ENCODE measurements around the gene TTC33. TPM values are rescaled to one million over a fixed set of nuclear protein-coding genes. Genes with fewer than 3 reads are reported as not detected.
A peak's percentile ranks its signal among the peaks of the same experiment; 100 is the strongest.

TTC33 gene
- total RNA-seq, 1 experiment from 2014 or later = 12.6 TPM

DNA sequence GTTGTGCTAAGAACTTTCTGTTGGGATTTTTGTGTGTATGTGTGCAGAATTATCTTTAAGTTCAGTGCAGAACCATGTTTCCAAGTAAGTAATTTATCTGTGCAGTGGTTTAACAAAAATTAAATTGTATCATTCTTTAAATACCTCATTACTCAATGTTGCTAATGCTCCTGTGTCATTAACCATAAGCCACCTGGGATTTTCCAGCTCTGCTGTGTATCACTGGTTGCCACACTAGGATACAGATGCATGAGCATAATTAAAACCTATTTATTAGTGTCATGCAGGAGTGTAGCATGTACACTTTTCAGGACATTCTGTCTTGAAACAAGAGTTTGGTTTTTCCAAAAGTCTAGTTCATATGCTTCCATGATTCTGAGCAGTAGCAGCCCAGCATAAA lies 196.5 kb downstream of the TTC33 start:
- in situ Hi-C loops (cut with HindIII; ENCODE audit: low pct_unique_long_range_greater_than_20kb, low sequenced_read_pairs) = no loop called here
- ChIA-PET POLR2A (no interaction called here), CTCF (no interaction called here)
- no peaks in the 10 kb centered on the region for H3K27me3 ChIP-seq (ENCODE audit: control insufficient read depth, insufficient read depth, low read length)
- peaks cover 10% of the 10 kb centered on the region; the same call in 1 of the 2 replicates for H3K4me1 ChIP-seq (ENCODE audit: control insufficient read depth, insufficient read depth, low read length)
- no peaks in the 10 kb centered on the region for H3K9me3 ChIP-seq (ENCODE audit: control insufficient read depth, insufficient read depth, low read depth, low read length)
- no peak overlapping the region for H3K4me3 ChIP-seq (ENCODE audit: low read depth in 2 of 2, low read length in 2 of 2)
- DNase-seq (ENCODE audit: low read depth, low spot score) (no peak), ATAC-seq (no peak)
- no peak for TF ChIP-seq POLR2AphosphoS5 (IDR thresholded peaks at IDR 0.05; ENCODE audit: low read depth, low read length)
- TF ChIP-seq TCF7L2 (IDR thresholded peaks at IDR 0.05; ENCODE audit: low read depth, low read length) = no peak
- no peak for TF ChIP-seq SIN3A (IDR thresholded peaks at IDR 0.05; ENCODE audit: borderline replicate concordance, insufficient read depth, low read depth, low read length)
- TF ChIP-seq, protein P1, sequence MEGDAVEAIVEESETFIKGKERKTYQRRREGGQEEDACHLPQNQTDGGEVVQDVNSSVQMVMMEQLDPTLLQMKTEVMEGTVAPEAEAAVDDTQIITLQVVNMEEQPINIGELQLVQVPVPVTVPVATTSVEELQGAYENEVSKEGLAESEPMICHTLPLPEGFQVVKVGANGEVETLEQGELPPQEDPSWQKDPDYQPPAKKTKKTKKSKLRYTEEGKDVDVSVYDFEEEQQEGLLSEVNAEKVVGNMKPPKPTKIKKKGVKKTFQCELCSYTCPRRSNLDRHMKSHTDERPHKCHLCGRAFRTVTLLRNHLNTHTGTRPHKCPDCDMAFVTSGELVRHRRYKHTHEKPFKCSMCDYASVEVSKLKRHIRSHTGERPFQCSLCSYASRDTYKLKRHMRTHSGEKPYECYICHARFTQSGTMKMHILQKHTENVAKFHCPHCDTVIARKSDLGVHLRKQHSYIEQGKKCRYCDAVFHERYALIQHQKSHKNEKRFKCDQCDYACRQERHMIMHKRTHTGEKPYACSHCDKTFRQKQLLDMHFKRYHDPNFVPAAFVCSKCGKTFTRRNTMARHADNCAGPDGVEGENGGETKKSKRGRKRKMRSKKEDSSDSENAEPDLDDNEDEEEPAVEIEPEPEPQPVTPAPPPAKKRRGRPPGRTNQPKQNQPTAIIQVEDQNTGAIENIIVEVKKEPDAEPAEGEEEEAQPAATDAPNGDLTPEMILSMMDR (IDR thresholded peaks at IDR 0.05) = no peak
- TF ChIP-seq, protein P2, sequence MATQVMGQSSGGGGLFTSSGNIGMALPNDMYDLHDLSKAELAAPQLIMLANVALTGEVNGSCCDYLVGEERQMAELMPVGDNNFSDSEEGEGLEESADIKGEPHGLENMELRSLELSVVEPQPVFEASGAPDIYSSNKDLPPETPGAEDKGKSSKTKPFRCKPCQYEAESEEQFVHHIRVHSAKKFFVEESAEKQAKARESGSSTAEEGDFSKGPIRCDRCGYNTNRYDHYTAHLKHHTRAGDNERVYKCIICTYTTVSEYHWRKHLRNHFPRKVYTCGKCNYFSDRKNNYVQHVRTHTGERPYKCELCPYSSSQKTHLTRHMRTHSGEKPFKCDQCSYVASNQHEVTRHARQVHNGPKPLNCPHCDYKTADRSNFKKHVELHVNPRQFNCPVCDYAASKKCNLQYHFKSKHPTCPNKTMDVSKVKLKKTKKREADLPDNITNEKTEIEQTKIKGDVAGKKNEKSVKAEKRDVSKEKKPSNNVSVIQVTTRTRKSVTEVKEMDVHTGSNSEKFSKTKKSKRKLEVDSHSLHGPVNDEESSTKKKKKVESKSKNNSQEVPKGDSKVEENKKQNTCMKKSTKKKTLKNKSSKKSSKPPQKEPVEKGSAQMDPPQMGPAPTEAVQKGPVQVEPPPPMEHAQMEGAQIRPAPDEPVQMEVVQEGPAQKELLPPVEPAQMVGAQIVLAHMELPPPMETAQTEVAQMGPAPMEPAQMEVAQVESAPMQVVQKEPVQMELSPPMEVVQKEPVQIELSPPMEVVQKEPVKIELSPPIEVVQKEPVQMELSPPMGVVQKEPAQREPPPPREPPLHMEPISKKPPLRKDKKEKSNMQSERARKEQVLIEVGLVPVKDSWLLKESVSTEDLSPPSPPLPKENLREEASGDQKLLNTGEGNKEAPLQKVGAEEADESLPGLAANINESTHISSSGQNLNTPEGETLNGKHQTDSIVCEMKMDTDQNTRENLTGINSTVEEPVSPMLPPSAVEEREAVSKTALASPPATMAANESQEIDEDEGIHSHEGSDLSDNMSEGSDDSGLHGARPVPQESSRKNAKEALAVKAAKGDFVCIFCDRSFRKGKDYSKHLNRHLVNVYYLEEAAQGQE (IDR thresholded peaks at IDR 0.05; ENCODE audit: insufficient read depth in 1 of 2, low read depth in 2 of 2, low read length in 1 of 2) = no peak
- intact Hi-C loops (cut with micrococcal nuclease; ENCODE audit: unreplicated experiment) = no loop called here
- H3K36me3 ChIP-seq (ENCODE audit: control insufficient read depth, insufficient read depth, low read length) = no peaks in the 10 kb centered on the region
- no peak overlapping the region; the same call in 1 of the 2 replicates for H3K27ac ChIP-seq (ENCODE audit: low read length)
- no TSS peak for BruUV-seq (replicated peaks)

DNA sequence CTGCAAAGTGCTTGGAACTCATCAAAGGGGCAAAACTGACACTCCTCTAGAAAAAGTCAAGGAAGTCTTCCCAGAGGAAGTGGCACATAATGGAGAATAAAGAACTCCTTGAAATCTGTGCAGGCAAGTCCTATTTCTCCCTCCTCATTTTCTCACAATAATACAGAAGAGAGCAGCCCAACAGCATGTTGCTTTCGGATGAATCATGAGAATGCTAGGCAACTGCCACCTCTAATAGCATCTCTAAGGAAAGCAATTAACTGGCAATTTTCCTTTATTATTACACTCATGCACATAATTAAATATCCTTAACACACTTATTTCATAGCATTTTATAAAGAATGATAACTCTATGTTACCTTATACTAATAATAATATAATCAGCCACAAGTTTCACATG lies 198.3 kb downstream of the TTC33 start:
- ATAC-seq (no peak), DNase-seq (ENCODE audit: low read depth, low spot score) (no peak)
- intact Hi-C loops (cut with micrococcal nuclease; ENCODE audit: unreplicated experiment) (no loop called here), in situ Hi-C loops (cut with HindIII; ENCODE audit: low pct_unique_long_range_greater_than_20kb, low sequenced_read_pairs) (no loop called here)
- ChIA-PET POLR2A (no interaction called here), CTCF (no interaction called here)
- H3K27ac ChIP-seq (ENCODE audit: low read length) = peak overlapping the region; percentile 27; the same call in 1 of the 2 replicates
- TF ChIP-seq TCF7L2 (IDR thresholded peaks at IDR 0.05; ENCODE audit: low read depth, low read length) (no peak), POLR2AphosphoS5 (IDR thresholded peaks at IDR 0.05; ENCODE audit: low read depth, low read length) (no peak), SIN3A (IDR thresholded peaks at IDR 0.05; ENCODE audit: borderline replicate concordance, insufficient read depth, low read depth, low read length) (no peak)
- TF ChIP-seq, protein P2 (IDR thresholded peaks at IDR 0.05; ENCODE audit: insufficient read depth in 1 of 2, low read depth in 2 of 2, low read length in 1 of 2) = no peak
- TF ChIP-seq, protein P1 (IDR thresholded peaks at IDR 0.05) = no peak
- no peaks in the 10 kb centered on the region for H3K36me3 ChIP-seq (ENCODE audit: control insufficient read depth, insufficient read depth, low read length)
- peaks cover 19% of the 10 kb centered on the region for H3K4me1 ChIP-seq (ENCODE audit: control insufficient read depth, insufficient read depth, low read length)
- BruUV-seq (replicated peaks) = no TSS peak
- H3K9me3 ChIP-seq (ENCODE audit: control insufficient read depth, insufficient read depth, low read depth, low read length) = no peaks in the 10 kb centered on the region
- no peak overlapping the region for H3K4me3 ChIP-seq (ENCODE audit: low read depth in 2 of 2, low read length in 2 of 2)
- H3K27me3 ChIP-seq (ENCODE audit: control insufficient read depth, insufficient read depth, low read length) = no peaks in the 10 kb centered on the region
